HUDEP-2 (cell line): Measurements from ENCODE around the gene PLOD2.

Experiments
- DNase-seq, 76 experiments: peaks; one replicate each; lab custom pipeline; 2025; ENCODE audit not compliant: unreplicated experiment in 76 of 76; lab: John Stamatoyannopoulos, UW

PLOD2 gene

DNA sequence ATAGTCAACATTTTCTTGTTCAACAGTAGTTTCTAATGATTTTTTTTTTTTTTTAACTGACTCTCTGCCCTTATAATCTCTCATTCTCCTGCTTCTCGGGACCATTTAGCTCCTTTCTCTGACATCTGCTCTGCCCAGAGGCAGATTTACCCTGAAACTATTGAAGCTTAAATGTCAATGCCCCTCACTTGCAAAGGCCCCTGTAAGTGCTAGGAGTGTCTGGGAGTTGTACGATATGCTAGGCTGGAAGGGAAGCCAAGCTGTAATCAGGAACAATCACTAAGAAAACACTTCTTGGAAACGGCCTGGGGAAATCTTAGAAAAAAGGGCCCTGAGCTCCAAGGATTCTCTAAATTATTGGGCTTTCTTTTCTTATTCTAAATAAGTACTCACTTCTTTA, 5.8 kb upstream of the PLOD2 start:
- DNase-seq: no peak

DNA sequence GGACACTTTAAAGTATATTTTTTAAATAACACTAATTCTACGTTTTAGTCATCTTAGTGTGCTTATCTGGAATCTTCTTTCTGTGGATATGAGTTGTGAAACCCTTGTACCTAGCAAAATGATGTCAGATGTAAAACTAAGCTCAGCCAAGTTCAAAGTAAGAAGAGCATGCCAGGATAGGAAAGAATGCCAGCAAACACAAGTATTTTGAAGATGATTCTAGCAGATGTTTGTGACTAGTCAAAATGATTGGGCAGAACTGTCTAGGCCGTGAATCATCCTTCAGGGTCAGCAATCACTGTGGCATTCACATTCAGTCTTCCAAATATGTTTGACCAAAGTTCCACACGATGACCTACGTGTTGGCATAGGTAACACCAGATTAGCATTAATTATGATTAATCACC, 5.4 kb upstream of the PLOD2 start:
- DNase-seq: no peak

DNA sequence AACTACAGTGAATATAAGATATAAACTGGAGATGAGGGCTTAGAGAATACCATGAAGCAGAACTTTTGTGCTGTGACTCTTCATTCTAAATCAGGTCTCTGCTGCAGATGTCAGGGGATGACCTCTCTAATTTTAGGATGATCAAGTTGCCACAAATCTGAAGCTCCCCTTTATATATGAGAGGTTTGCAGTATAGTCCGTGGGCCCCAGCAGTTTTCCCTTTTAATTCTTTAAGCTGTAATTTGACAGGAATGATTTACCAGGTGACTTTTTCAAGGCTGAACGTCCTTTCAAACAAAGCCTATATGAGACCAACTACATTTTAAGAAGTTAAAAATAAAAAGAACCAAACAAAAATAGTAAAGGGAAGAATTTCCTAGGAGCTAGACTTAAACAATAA, 4.9 kb upstream of the PLOD2 start:
- DNase-seq: no peak

DNA sequence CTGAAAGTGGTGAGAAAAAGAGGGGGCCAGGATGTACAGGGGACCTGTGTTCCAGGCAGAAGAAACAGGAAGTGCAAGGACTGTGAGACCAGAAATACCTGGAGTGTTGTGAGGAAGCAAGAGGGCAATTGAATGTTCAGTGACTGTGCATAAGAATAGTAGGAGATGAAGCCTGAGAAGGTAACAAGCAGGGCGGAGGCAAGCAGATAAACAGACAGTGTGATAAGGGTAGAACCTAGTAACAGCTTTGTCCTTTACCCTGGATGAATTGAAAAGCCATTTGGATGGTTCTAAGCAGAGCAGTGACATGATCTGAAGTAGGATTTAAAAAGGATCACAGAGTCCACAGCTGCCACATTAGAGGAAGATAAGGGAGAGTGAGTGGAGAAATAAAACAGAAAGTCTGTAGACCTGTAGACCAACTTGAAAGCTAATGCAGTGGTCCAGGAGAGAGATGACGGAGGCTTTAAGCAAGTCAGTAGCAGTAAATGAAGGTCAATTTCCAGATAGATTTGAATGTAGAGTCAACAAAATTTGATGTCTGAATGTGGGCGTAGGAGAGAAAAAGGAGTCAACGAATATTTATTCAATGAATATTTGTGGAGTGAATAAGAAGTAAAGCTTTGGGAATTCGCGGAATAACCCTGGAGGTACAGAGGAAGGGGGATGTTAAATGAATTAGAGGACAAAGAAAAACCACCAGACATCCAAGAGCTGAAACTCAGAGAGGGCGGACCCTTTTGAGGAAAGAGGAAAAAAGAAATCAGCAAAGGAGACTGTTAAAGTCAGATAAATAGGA, 4.2 kb upstream of the PLOD2 start:
- DNase-seq: no peak

DNA sequence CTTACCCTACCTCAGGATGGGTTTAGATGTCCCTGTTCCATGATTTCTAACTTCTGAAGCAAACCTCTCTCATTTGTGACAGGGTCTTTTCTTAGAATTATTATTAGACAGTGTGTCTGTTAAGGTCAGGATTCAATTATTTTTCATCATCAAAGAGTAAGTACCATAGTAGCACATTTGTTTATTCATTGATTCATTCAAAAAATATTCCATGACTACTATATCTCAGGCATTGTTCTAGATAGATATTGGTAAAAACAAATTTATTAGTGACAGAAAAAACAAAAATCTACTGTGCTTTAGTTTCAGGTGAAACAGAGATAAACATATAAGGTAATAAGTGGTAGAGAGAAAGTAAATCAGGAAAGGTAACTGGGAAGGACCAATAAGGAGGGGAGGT, 3.5 kb upstream of the PLOD2 start:
- DNase-seq: no peak

DNA sequence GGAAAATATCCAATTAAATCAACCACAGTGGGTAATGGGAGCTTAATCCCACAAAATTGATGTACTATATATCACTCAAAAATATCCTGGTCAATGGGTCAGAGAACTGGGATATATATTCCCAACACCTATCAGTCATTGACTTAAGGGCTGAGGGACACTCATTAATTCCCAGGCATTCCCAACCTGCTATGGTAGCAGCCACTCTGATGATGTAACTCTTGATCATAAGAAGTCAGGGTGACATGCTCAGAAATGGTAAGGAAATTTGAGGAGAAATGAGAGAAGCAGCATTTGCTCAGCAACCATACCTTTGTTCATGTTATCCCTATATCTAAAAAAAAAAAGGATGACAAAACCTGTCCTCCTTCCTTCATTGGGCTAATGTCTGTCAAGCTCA, 3.1 kb upstream of the PLOD2 start:
- DNase-seq: no peak

DNA sequence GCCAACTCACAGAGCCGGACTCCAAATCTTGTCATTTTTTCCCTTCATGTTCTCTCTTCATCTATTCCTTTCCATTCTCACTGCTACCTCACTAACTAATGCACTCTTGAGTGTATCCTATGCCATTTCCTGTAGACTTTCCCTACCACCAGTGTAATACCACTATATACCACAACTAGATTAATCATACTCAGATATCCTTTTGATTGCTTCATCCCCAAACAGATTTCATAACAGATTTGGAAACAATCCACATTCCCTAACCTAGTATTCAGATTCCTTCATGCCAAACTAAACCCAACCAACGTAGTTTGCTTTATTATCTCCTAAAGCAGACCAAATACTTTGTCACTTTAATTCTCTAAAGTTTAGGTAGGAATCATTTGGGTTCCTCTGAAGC, 2.6 kb upstream of the PLOD2 start:
- DNase-seq: no peak

DNA sequence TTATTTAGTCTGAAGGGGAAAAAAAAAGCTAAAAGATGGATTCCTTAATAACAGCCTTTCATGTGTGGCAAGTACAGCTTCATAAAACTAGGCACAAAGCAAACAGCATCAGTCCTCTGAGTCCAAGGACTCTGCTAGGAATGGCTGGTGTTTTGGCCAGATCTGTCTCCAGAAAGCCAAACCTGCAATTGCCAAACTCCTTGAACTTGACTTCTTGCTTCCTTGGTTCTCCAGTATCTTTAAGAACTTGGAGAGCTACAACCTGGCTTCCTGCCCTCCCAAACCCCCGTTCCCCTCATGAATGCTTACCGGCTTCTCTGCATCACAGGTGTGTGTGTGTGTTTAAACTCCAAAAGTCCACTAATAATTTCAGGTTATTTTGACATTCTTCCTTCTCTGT, 1.6 kb upstream of the PLOD2 start:
- no peak for DNase-seq

DNA sequence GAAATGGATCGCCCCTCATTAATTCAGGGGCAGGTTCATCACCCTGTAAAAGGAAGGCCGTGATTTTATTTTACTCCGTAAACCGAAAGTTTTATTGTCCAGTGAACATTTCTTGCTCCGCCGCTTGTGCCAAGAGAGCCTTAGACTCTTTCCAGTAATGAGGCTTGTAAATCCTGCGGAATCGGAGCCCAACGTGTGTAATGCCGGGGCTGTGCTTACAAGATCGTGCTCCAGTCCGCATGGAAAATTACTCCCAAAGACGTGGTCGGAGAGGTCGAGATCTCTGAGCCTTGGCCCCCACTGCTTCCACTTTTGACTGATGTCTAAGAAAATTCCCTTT, 649 bp upstream of the PLOD2 start:
- DNase-seq: no peak

DNA sequence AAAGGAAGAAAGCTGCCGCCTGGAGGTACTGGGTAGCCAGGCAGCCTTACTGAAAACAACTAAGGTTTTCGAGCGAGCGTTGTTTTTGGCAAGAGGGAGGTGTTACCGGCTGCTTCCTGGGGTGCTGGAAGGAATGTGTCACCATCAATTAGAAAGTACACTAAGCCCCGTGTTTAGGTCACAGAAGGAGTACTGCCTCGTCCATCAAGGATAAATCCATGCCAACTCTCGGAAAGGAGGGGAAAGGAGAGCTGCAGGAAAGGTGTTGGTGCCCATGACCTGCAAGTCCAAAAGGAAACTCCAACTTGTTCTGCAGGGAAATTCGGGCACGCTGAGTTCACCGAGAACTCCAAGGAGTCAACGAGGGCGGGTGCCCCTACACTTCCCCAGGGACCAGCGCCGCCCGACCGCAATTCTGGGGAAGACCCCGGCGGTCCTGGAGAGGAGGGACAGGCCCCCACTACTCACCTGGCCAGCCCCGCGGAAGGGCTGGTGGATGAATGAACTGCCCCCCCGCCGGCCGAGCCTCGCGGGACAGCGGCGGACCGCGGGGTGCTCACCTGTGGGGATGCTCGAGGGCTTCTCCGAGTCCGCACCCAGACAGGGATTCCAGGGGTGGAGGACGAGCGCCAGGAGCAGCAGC, 542 bp downstream of the PLOD2 start:
- DNase-seq: no peak

DNA sequence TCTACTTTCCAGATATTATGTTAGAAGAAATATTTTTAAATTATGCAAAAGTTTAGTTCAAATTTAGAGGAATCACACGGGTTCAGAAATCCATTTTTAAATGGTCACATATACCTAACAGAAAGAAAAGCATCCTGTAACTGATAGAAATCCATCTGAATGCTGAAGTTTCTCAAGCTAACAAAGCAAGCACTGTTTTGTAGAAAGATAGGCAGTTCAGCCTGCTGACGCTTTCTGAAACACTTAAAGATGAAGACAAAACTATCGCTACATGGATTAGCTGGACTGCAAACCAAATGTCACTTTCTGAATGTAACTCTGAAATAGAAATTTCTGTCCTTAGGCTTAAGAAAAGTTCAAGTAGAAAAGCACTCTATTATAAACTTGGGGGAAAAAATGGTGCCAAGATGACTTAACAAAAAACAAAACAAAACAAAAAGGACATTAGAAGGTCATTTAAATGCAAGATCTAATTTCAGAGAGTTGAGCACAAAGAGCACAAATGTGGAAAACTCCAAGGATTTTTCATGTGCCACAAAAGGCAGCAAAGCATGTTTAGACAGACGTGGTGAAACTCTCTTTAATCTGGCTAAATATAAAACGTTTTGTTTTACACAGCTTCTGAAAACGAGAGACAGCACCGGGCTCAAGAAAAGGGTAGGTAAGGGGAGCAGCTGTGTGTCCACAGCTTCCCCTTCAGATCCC, 1.2 kb downstream of the PLOD2 start:
- no peak for DNase-seq

DNA sequence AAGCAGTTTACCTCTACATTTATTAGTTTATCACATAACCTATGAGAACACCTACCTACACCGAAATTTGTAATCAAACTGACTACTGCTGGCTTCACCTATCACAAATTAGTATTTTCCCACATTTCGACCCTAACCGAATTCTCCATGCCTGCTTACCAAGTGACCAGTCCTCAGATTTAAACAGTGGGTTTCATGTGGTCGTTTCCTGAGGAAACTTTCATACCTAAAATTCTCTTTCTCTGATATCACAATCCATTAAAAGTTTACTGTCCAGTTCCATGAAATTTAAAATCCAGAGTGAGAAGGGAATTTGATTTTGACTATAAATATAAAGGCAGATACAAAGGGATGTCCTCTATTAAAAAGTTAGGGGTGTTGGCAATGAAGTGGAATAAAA, 1.9 kb downstream of the PLOD2 start:
- no peak for DNase-seq

DNA sequence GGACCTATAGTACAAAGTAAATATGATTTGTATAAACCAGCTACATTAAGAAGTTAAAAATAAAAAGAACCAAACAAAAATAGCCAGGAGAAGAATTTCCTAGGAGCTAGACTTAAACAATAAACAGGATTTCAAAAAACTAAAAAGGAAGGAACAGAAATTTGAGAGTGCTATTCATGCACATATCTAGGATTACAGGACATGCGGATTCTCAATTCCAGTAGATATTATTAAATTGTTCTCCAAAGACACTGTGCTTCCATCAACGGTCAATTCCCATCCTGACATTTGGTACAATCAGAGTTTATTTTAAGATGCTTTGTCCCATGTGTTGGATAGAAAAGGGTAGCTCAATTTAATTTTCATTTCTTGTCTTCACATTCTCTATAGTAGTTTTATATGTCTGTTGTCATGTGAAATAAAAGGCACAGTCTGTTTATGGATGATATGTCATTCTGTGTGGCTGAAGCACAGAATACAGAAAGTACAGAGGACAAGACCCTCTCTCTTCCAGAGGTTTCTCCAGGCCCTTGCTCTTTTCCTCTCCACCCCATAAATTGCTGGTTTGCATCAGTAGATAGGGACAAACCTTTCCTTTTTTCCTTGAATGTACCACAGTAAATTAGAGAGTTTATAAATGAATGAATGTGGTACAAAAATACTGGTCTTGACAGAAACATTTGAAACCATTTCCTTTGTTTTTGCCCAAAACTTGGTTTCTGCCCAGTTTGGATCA, 3.5 kb downstream of the PLOD2 start:
- no peak for DNase-seq

DNA sequence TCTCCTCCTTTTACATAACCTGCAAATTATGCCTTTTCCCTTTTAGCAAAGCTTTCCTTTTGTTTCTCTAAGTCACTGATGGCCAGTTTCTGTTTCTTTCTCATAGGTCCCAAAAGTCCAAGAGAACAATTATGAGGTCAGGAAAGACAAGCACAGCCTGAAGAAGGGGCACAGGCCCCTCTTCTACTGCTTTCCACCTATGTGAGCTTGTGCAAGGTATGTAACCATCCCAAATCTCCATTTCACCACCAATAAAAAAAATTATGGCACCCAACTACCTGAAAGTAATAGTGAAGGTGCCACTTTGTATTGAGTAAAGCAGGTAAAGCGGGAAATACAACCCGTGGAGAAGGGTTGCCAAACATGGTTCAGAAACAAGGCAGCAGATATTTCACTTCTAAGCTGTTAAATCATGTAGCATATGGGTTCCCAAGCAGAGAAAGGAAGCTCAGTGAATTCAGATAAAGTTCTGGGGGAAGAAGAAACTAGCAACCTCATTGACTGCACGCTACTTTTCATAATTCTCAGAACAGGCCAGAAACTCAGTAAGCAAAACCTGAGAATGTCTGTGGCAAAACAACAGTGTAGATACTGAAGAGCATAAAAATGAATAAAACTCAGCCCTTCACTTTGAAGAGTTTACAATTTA, 4.2 kb downstream of the PLOD2 start:
- no peak for DNase-seq

DNA sequence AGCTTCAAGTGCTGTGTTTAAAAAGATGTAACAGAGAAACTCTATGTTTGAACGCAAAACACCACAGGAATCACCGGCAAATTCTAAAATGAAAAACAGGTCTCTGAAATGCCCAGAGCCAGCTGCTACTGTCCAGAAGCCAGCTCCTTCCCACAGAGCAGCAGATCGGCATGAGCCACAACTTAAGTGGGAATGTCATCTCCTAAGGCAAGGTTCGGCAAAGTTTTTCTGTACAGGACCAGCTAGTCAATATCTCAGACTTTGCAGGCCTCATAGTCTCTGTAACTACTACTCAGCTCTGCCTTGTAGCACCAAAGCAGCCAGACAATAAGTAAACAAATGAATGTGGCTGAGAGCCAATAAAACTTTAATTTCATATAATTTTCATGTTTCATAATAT, 4.9 kb downstream of the PLOD2 start:
- no peak for DNase-seq

DNA sequence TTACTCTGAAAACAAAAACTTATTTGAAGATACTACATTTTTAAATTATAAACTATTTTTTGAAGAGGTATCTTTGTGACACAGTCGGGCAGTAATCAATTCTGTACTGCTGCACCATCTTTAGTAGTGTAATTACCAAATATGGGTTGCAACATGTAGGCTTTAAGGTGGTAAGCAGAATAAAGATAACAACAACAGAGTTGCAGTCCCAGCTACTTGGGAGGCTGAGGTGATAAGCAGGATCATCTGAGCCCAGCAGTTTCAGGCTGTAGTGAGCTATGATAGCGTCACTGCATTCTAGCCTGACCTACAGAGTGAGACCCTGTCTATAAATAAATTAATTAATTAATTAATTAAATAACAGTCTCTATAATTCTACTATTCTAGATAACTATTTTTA, 6.0 kb downstream of the PLOD2 start:
- no peak for DNase-seq

DNA sequence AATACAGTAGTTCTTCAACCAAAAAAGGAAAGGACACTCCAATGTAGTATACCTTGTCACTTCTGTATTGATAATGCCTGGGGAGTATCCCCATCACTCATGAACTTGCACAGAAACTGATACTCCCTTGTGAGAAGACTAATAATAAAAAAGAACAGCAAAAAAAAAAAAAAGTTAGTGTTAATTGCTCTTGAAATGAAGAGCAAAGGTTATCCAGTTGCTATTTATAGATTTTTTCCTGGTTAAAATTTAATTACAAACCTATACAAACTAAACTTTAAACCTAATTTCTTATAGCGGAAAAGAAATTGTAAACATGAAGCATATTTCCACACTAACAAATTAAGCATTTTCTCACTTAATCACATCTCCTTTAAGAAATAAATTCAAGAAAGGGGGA, 6.7 kb downstream of the PLOD2 start:
- DNase-seq: no peak

DNA sequence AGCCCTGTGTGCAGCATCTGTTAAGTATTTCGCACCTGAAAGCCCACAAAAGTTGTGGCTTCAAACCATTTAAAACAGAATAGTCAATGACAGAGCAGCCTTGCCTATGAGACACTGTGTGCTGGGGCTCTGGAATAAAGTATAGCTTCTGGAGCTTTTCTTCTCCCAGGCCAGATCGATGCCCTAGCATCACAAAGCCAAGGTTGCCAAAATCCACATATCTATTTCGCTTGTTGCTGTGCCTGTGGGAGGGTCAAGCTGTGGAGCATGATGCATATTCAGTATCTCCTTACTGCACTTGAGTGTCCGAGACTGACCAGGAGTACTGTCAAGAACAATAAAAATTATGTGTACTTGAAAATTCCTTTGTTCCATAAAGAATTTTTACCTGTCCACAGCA, 7.6 kb downstream of the PLOD2 start:
- no peak for DNase-seq

DNA sequence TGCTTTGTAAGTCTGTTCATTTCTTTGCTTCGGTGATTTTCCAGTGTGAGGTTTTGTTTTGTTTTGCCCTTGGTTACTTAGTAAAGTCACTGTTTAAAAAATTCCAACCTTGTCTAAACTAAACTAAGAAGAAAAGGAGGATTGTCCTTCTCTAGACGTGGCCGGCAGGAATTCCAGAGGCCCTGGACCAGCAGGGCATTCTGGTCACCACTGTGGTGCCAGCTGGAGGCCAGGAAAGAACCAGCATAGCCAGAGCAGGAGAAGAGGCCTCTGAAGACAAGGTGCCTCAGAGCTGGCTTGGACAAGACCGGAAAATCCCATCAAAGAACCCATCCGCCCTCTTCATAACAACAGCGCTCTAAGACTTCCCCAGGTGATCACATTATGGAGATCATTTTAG, 8.2 kb downstream of the PLOD2 start:
- no peak for DNase-seq

DNA sequence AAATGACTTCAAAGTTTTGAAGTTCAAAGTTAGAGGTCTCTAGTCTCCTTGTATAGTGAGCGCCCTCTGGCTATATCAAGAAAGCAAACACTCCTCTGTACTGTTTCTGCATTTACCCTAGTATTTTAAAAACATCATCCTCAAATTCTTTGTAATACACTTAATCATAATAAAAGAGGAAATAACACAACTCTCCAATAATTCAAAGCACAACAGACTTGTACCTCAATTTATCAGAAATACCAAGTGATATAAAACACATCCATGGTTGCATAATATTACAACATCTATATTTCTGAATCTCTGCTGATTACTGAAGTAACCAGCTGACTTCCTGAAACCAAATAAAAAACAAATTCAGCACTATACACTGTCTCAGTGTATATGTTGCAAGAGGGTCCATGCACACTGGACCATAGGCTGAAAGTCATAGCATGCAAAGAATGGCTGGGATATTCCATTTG, 12.5 kb downstream of the PLOD2 start:
- DNase-seq: no peak

DNA sequence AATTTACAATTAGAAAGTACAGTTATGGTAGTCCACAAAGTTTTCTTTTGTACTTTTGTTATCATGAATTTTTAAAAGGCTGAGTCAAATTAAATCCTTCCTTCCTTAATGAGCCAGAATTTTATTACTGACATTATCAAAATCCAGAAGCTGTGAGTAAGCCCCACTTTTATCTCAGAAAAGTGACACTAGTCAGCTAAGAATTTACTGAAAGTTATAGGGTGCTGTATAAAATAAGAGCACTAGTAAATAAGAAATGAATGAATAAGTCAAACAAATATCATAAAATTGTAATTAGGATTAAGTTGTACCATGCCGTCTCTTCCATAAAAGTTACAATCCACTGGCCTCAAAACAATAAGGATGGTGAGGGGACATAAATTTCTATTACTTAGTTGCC, 15.3 kb downstream of the PLOD2 start:
- no peak for DNase-seq
